NCI-H1436 treated with DMSO at 0.1 percent for 48 hours (cell line): ENCODE measurements around the gene CNNM3.

Source experiments
- DNase-seq: peaks from one replicate; lab custom pipeline; 2025; lab: John Stamatoyannopoulos, UW

CNNM3 gene

GRCh38 chr2:96816836-96817702 lies 1.0 kb downstream of the CNNM3 start:
- no peak for DNase-seq

- no peak for DNase-seq
Measured at GRCh38 chr2:96817882-96818281, 1.8 kb downstream of the CNNM3 start.

- DNase-seq: no peak
Measured at GRCh38 chr2:96819128-96819875, 3.2 kb downstream of the CNNM3 start.

GRCh38 chr2:96819876-96820511 lies 3.9 kb downstream of the CNNM3 start:
- DNase-seq: no peak

- no peak for DNase-seq
Measured at GRCh38 chr2:96821113-96821675, 5.1 kb downstream of the CNNM3 start.

GRCh38 chr2:96822786-96823185 lies 6.7 kb downstream of the CNNM3 start:
- no peak for DNase-seq

GRCh38 chr2:96823198-96823597 lies 7.1 kb downstream of the CNNM3 start:
- no peak for DNase-seq

- no peak for DNase-seq
Measured at GRCh38 chr2:96824079-96824870, 8.2 kb downstream of the CNNM3 start.

GRCh38 chr2:96825057-96825456 lies 9.0 kb downstream of the CNNM3 start:
- DNase-seq: no peak

GRCh38 chr2:96826546-96827278 lies 10.6 kb downstream of the CNNM3 start:
- no peak for DNase-seq

GRCh38 chr2:96828436-96828835 lies 12.4 kb downstream of the CNNM3 start:
- DNase-seq: no peak

GRCh38 chr2:96828874-96829273 lies 12.8 kb downstream of the CNNM3 start:
- DNase-seq: no peak

- no peak for DNase-seq
Measured at GRCh38 chr2:96830044-96830562, 14.0 kb downstream of the CNNM3 start.

- no peak for DNase-seq
Measured at GRCh38 chr2:96831679-96832078, 15.6 kb downstream of the CNNM3 start.

- DNase-seq: no peak
Measured at GRCh38 chr2:96832408-96832753, 16.3 kb downstream of the CNNM3 start.

GRCh38 chr2:96832754-96833507 lies 16.9 kb downstream of the CNNM3 start:
- peak; percentile 63 for DNase-seq

- no peak for DNase-seq
Measured at GRCh38 chr2:96835830-96836229, 19.8 kb downstream of the CNNM3 start.

- no peak for DNase-seq
Measured at GRCh38 chr2:96837575-96837974, 21.5 kb downstream of the CNNM3 start.

GRCh38 chr2:96838345-96839292 lies 22.6 kb downstream of the CNNM3 start:
- DNase-seq: no peak
